HG02970 (cell line): ENCODE measurements around the gene LRRC75A.
"Not testable (repeated sequence)": the region's sequence is repeated elsewhere in the genome, so short reads cannot be mapped to it uniquely, and the experiment has no call there.

Source experiments
- ATAC-seq: cut with Tn5 transposase; IDR thresholded peaks from one replicate; pipeline ENCODE4 v1.9.1; 2021; ENCODE audit warnings: mild to moderate bottlenecking, moderate library complexity, moderate number of reproducible peaks; ENCODE audit not compliant: unreplicated experiment, low FRiP score

Gene LRRC75A

DNA sequence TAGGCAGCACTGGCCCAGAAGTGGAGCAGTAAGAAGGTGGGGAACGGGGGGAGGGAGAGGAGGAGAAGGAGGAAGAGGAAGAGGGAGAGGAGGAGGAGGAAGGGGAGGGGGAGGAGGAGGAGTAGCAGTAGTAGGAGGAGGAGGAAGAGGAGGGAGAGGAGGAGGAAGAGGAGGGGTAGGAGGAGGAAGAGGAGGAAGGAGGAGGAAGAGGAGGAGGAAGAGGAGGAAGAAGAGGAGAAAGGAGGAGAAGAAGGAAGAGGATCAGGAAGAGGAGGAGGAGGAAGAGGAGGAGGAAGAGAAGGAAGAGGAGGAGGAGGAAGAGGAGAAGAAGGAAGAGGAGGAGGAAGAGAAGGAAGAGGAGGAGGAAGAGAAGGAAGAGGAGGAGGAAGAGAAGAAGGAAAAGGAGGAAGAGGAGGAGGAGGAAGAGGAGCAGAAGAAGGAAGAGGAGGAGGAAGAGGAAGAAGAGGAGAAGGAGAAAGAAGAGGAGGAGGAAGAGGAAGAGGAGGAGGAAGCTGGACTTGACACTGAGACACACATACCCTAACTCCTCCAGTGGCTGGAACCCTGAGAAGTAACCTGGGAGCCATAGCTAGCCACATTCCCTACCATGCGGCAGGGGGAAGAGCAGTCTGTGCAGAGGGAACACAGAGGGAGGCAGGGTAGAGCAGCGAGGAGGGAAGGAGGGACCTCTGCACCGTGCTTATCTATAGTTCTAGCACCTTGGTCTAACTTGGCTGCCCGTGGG, 35.8 kb downstream of the LRRC75A start:
- no peak for ATAC-seq

GRCh38 chr17:16453493-16453851, 38.5 kb downstream of the LRRC75A start:
- ATAC-seq, result no peak

- ATAC-seq, result not testable (repeated sequence)
These were observed 39.7 kb downstream of the LRRC75A start for GRCh38 chr17:16452268-16452667.

DNA sequence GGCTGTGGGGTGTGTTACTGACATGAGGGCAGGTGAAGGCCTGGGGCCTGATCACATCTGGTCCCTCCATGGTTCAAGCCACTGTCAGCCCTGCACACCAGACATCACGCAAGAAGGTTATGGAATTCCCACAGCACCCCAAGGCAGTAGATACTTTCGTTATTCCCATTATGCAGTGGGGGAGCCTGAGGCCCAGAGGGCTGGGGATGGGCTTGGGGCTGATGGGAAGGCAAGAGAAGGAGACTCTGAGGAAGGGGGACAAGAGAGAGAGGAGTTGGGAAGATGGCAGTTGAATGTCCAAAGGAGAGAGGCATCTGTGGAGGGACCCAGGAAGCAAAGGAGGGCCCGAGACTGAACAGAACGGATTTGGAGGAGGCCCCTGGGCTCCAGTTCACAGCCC, 42.0 kb downstream of the LRRC75A start:
- no peak for ATAC-seq

- ATAC-seq, result no peak
These were observed 42.8 kb downstream of the LRRC75A start for GRCh38 chr17:16449121-16449570.

DNA sequence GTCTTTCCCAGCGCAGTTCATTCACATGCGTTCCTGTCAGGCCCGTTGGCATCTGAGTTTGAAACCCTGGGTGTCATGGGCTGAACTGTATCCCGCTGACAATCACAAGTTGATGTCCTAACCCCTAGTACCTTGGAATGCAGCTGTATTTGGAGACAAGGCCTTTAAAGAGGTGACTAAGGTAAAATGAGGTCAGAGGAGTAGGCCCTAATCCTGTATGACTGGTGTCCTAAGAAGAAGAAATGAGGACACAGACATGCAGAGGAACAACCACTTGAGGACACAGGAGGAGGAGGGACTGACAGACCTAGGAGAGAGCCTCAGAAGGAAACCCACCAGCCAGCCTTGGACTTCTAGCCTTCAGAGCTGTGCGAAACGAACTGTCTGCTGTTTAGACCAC, 43.5 kb downstream of the LRRC75A start:
- no peak for ATAC-seq

DNA sequence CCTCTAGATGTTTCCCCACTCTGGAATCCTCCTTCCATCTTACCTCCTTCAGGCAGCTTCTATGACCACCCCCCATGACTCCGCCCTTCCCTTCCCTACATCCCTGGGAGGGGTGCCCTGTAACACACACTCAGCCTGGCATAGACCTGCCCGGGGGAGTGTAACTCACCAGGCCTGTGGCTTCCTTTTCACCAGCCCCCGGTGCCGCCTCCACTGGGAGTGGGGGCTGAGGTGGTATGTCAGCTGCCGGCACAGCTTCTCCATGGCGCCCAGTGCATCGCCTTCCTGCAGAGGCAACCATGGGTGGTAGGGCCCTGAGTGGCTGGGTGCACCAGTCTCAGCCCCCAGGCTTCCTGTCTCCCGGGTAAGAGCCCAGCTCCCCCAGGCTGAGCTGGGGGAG, 44.3 kb downstream of the LRRC75A start:
- no peak for ATAC-seq

- no peak for ATAC-seq
These were observed 45.5 kb downstream of the LRRC75A start for GRCh38 chr17:16446338-16446983.

- ATAC-seq, result no peak
These were observed 47.6 kb downstream of the LRRC75A start for GRCh38 chr17:16444258-16444886.

DNA sequence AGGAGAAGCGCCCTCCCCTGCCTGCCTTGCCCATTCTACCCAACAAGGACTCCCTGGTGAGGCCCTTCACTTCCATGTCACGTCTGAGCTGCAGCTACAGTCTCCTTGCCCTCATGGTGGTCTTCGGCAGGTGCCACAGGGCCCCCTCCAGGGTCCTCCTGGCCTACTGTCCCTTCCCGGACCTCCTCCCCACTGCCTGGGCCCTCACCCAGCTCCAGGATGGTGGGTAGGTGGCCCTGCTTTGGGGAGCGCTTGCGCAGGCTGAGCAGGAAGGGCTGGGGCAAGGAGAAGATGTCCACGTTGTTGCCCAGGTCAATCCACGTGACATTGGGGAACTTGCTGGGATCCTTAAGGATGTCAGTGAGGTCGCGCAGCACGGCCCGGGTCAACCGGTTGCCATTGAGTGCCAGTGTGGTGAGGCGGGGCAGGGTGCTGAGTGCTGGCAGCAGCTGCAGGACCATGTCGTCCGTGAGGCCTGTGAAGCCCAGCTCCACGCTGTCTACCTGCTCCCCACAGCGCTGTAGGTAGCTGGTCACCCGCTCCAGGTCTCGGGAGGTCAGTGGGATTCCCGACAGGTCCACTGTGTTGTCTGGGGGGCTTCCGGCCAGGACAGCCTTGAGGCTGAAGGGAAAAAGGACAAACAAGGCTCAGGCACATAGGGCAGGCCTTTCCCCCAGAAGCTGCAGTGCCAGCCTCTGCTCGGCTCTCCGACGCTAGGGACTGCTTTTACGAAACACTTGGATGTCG, 48.3 kb downstream of the LRRC75A start:
- ATAC-seq, result no peak

GRCh38 chr17:16442594-16443510, 49.1 kb downstream of the LRRC75A start:
- no peak for ATAC-seq

DNA sequence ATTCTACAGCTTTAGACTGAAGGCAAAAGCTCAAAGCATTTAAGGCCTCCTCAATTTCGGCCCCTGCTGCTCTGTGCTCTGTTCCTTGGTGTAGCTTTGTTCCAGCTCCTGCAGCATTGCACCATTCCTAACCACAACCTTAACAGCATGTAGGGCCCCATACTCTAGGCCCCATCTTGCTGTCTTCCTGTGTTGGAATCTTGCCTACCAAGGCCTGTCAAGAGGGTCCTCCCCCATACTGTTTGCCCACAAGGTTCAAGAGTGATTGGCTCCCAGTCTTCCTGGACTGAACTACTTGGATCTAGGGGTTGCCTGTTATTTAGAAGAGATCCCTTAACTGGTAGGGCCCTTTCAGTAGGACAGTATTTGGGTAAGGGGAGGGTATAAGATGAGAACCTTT, 49.9 kb downstream of the LRRC75A start:
- ATAC-seq, result no peak

- no peak for ATAC-seq
These were observed 50.9 kb downstream of the LRRC75A start for GRCh38 chr17:16440901-16441629.

DNA sequence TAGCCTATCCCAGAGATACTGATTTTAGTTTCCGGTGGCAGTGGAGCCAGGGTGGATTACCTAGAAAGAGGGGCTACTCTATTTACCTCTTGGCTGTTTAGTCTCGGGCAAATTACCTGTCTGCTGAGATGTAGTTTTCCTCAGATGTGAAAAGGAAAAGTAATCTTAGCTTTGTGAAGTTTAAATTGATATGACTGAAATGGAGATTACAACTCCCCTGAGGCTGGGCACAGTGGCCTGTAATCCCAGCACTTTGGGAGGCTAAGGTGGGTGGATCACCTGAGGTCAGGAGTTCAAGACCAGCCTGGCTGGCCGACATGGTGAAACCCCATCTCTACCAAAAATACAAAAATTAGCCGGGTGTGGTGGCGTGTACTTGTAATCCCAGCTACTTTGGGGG, 51.6 kb downstream of the LRRC75A start:
- not testable (repeated sequence) for ATAC-seq

- no peak for ATAC-seq
These were observed 52.1 kb downstream of the LRRC75A start for GRCh38 chr17:16439811-16440351.

- peak; percentile 13 for ATAC-seq
These were observed 52.6 kb downstream of the LRRC75A start for GRCh38 chr17:16439303-16439791.

DNA sequence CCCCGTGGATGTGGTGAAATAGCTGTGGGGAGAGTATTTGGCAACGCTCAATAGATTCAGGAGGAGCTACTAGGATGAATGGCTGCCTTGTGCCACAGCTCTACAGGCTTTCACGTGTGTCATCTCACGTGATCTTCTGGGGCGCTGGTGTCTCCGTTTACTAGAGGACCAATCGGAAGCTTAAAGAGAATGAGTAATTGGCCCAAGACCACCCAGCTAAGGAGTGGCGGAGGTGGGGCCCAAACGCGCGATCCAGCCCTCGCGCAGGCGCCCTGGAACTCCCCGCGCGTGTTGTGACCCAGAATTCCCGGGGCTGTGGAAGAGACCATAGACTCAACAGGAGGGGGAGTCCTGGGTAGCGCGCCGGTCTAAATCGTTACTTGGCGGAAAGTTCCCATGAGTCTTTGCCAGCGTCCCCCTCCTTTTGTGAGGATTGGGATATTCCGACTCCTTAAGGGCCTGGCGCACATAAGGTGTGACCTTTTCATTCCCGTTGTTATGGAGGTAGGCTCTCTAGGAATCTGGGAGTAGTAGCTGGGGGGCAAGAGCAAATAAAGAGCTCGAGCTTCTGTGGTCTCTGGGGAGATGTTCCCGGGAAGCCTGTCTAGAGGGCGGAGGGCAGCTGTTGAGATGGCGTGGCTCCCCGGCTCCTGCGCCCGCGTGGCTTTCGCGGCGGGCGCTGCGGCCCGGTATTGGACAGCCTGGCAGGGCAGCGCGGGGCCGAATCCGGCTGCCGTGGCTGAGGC, 53.3 kb downstream of the LRRC75A start:
- peak; percentile 74 for ATAC-seq

- ATAC-seq, result no peak
These were observed 53.8 kb downstream of the LRRC75A start for GRCh38 chr17:16438173-16438556.
